Effector memory CD4-positive, alpha-beta T cell (primary cell): Measurements from ENCODE around the gene LRSAM1.

Experiments
- DNase-seq, 3 donors: peaks; one replicate each; pipeline ENCODE4 v3.0.0-alpha.2; 2020
- H3K27ac ChIP-seq: 2 replicates; pipeline ENCODE4 v1.7.0; 2013; ENCODE audit warnings: mild to moderate bottlenecking, low read length, moderate library complexity; ENCODE audit not compliant: insufficient read depth, poor library complexity, severe bottlenecking
- H3K27me3 ChIP-seq: replicated peaks from 2 replicates; pipeline ENCODE4 v1.7.0; 2013; ENCODE audit warnings: mild to moderate bottlenecking, low read length; ENCODE audit not compliant: insufficient read depth, control insufficient read depth, poor library complexity, severe bottlenecking
- H3K36me3 ChIP-seq: 2 replicates; pipeline ENCODE4 v1.7.0; 2013; ENCODE audit warnings: mild to moderate bottlenecking, low read length, moderate library complexity; ENCODE audit not compliant: control insufficient read depth, insufficient read depth
- H3K4me1 ChIP-seq: 2 replicates; pipeline ENCODE4 v1.7.0; 2013; ENCODE audit warnings: low read length, mild to moderate bottlenecking; ENCODE audit not compliant: control insufficient read depth, insufficient read depth, poor library complexity, severe bottlenecking
- H3K4me3 ChIP-seq: 2 replicates; pipeline ENCODE4 v1.7.0; 2013; ENCODE audit warnings: low read length, low read depth, mild to moderate bottlenecking; ENCODE audit not compliant: insufficient read depth, poor library complexity, severe bottlenecking
- H3K9me3 ChIP-seq: 2 replicates; pipeline ENCODE4 v1.7.0; 2013; ENCODE audit warnings: mild to moderate bottlenecking, low read length, moderate library complexity; ENCODE audit not compliant: control insufficient read depth

LRSAM1 gene

GRCh38 chr9:127446713-127447415 lies 4.4 kb upstream of the LRSAM1 start:
- no peaks in the 10 kb centered on the region for H3K9me3 ChIP-seq
- peaks cover 55% of the 10 kb centered on the region for H3K36me3 ChIP-seq
- H3K27me3 ChIP-seq = no peaks in the 10 kb centered on the region
- H3K4me1 ChIP-seq = peaks cover 21% of the 10 kb centered on the region
- no peak for DNase-seq
- no peak overlapping the region for H3K4me3 ChIP-seq
- no peak overlapping the region for H3K27ac ChIP-seq

GRCh38 chr9:127447416-127448111 lies 3.7 kb upstream of the LRSAM1 start:
- no peaks in the 10 kb centered on the region for H3K9me3 ChIP-seq
- no peak for DNase-seq
- peaks cover 24% of the 10 kb centered on the region for H3K4me1 ChIP-seq
- H3K27ac ChIP-seq = no peak overlapping the region
- peaks cover 52% of the 10 kb centered on the region for H3K36me3 ChIP-seq
- no peak overlapping the region for H3K4me3 ChIP-seq
- H3K27me3 ChIP-seq = no peaks in the 10 kb centered on the region

- DNase-seq = no peak
- Histone ChIP-seq H3K9me3 (no peaks in the 10 kb centered on the region), H3K4me1 (peaks cover 24% of the 10 kb centered on the region), H3K36me3 (peaks cover 48% of the 10 kb centered on the region), H3K27me3 (no peaks in the 10 kb centered on the region), H3K4me3 (no peak overlapping the region), H3K27ac (peak overlapping the region; percentile 14)
Observed at GRCh38 chr9:127448112-127448805, 3.1 kb upstream of the LRSAM1 start.

- no peak for DNase-seq
- peak overlapping the region; percentile 94 for H3K4me3 ChIP-seq
- peaks cover 24% of the 10 kb centered on the region for H3K4me1 ChIP-seq
- H3K9me3 ChIP-seq = no peaks in the 10 kb centered on the region
- peak overlapping the region; percentile 84 for H3K27ac ChIP-seq
- no peaks in the 10 kb centered on the region for H3K27me3 ChIP-seq
- H3K36me3 ChIP-seq = peaks cover 42% of the 10 kb centered on the region
Observed at GRCh38 chr9:127449332-127449966, 1.9 kb upstream of the LRSAM1 start.

GRCh38 chr9:127450243-127450760 lies 1.0 kb upstream of the LRSAM1 start:
- peak in 1 of 3 donors; percentile 5 for DNase-seq
- Histone ChIP-seq H3K36me3 (peaks cover 34% of the 10 kb centered on the region), H3K9me3 (no peaks in the 10 kb centered on the region), H3K4me3 (peak overlapping the region; percentile 94), H3K4me1 (peaks cover 24% of the 10 kb centered on the region), H3K27ac (peak overlapping the region; percentile 84), H3K27me3 (no peaks in the 10 kb centered on the region)

GRCh38 chr9:127451608-127451857 lies 223 bp downstream of the LRSAM1 start:
- H3K4me1 ChIP-seq = peaks cover 24% of the 10 kb centered on the region
- H3K36me3 ChIP-seq = peaks cover 23% of the 10 kb centered on the region
- DNase-seq = no peak

GRCh38 chr9:127451858-127452656 lies 747 bp downstream of the LRSAM1 start:
- peak overlapping the region; percentile 94 for H3K4me3 ChIP-seq
- DNase-seq = peak; percentile 9 to 14 (median 12)
- no peaks in the 10 kb centered on the region for H3K27me3 ChIP-seq
- H3K27ac ChIP-seq = peak overlapping the region; percentile 84
- H3K9me3 ChIP-seq = no peaks in the 10 kb centered on the region
- peaks cover 24% of the 10 kb centered on the region for H3K4me1 ChIP-seq
- peaks cover 19% of the 10 kb centered on the region for H3K36me3 ChIP-seq

More at GRCh38 chr9:127451608-127451857, 223 bp downstream of the LRSAM1 start:
- H3K27ac ChIP-seq = peak overlapping the region; percentile 84
- no peaks in the 10 kb centered on the region for H3K9me3 ChIP-seq
- H3K4me3 ChIP-seq = peak overlapping the region; percentile 94
- no peaks in the 10 kb centered on the region for H3K27me3 ChIP-seq

- no peak overlapping the region for H3K27ac ChIP-seq
- H3K27me3 ChIP-seq = no peaks in the 10 kb centered on the region
- DNase-seq = no peak
- H3K36me3 ChIP-seq = peaks cover 16% of the 10 kb centered on the region
- H3K4me3 ChIP-seq = no peak overlapping the region
- no peaks in the 10 kb centered on the region for H3K9me3 ChIP-seq
- peaks cover 24% of the 10 kb centered on the region for H3K4me1 ChIP-seq
Observed at GRCh38 chr9:127452691-127453090, 1.4 kb downstream of the LRSAM1 start.

- Histone ChIP-seq H3K36me3 (peaks cover 18% of the 10 kb centered on the region), H3K4me1 (peaks cover 7% of the 10 kb centered on the region), H3K27ac (no peak overlapping the region), H3K9me3 (no peaks in the 10 kb centered on the region), H3K27me3 (no peaks in the 10 kb centered on the region), H3K4me3 (no peak overlapping the region)
- no peak for DNase-seq
Observed at GRCh38 chr9:127455324-127455992, 4.1 kb downstream of the LRSAM1 start.
